CD8-positive, alpha-beta memory T cell (primary cell): ENCODE results near the gene RNF10. TPM values are rescaled to one million over a fixed set of nuclear protein-coding genes. Genes with fewer than 3 reads are reported as not detected.
"Not testable (repeated sequence)": the region's sequence is repeated elsewhere in the genome, so short reads cannot be mapped to it uniquely, and the experiment has no call there.

Experiments
- CTCF ChIA-PET: fragments of 350-600 bp; sonication (Branson Sonifier 250); formaldehyde crosslinking; loops from one replicate; lab custom pipeline; 2021; ENCODE audit warnings: antibody characterized with exemption; lab: Charles Lee
- POLR2A ChIA-PET: fragments of 350-600 bp; sonication (Branson Sonifier 250); formaldehyde crosslinking; loops from one replicate; lab custom pipeline; 2021; ENCODE audit warnings: antibody characterized with exemption; lab: Charles Lee
- DNase-seq, 5 donors: peaks; one replicate each; pipeline versions ENCODE4 v3.0.0 to v3.0.0-alpha.2; 2020 to 2022; ENCODE audit warnings: mixed read lengths in 1 of 5
- H3K27ac ChIP-seq: one replicate; pipeline ENCODE4 v1.7.0; 2013; ENCODE audit warnings: low read depth, mild to moderate bottlenecking, low read length, moderate library complexity
- H3K27me3 ChIP-seq: 2 replicates; pipeline ENCODE4 v1.7.0; 2013; ENCODE audit warnings: low read length, mild to moderate bottlenecking; ENCODE audit not compliant: insufficient read depth, poor library complexity, severe bottlenecking
- H3K36me3 ChIP-seq: 2 replicates; pipeline ENCODE4 v1.7.0; 2013; ENCODE audit warnings: mild to moderate bottlenecking, low read length, moderate library complexity; ENCODE audit not compliant: insufficient read depth
- H3K4me1 ChIP-seq: 2 replicates; pipeline ENCODE4 v1.7.0; 2013; ENCODE audit warnings: mild to moderate bottlenecking, low read length, moderate library complexity; ENCODE audit not compliant: insufficient read depth
- H3K4me3 ChIP-seq: 2 replicates; pipeline ENCODE4 v1.7.0; 2013; ENCODE audit warnings: mild to moderate bottlenecking, low read length
- H3K9me3 ChIP-seq: 2 replicates; pipeline ENCODE4 v1.7.0; 2013; ENCODE audit warnings: mild to moderate bottlenecking, low read length
- H3K27ac Mint-ChIP-seq, 8 donors: one replicate each; pipeline ENCODE4 v1.8.0; 2020 to 2021; ENCODE audit warnings: mixed read lengths in 8 of 8, mild to moderate bottlenecking in 6 of 8, inconsistent platforms in 3 of 8, moderate library complexity in 3 of 8
- H3K27me3 Mint-ChIP-seq, 2 donors: one replicate each; pipeline ENCODE4 v1.8.0; 2020 to 2021; ENCODE audit warnings: mixed read lengths in 2 of 2, mild to moderate bottlenecking in 1 of 2, moderate library complexity in 1 of 2
- H3K36me3 Mint-ChIP-seq, 3 donors: one replicate each; pipeline ENCODE4 v1.8.0; 2020 to 2021; ENCODE audit warnings: mixed read lengths in 3 of 3, inconsistent platforms in 1 of 3, mild to moderate bottlenecking in 1 of 3
- H3K4me1 Mint-ChIP-seq, 3 donors: one replicate each; pipeline ENCODE4 v1.8.0; 2020 to 2021; ENCODE audit warnings: mixed read lengths in 3 of 3, inconsistent platforms in 1 of 3, mild to moderate bottlenecking in 1 of 3
- H3K4me3 Mint-ChIP-seq, 7 donors: one replicate each; pipeline ENCODE4 v1.8.0; 2020 to 2021; ENCODE audit warnings: mixed read lengths in 7 of 7, mild to moderate bottlenecking in 6 of 7, moderate library complexity in 4 of 7, inconsistent platforms in 2 of 7
- H3K9me3 Mint-ChIP-seq, 5 donors: one replicate each; pipeline ENCODE4 v1.8.0; 2020 to 2022; ENCODE audit warnings: mixed read lengths in 5 of 5, mild to moderate bottlenecking in 3 of 5, moderate library complexity in 2 of 5, inconsistent platforms in 1 of 5
- polyA plus RNA-seq: library from polyadenylated mRNA; unstranded; fragments of 300-500 nt; fragmentation: Illumina TruSeq; gene quantifications from one replicate; pipeline ENCODE4 v1.2.3, GENCODE V29; 2021
- total RNA-seq, 2 experiments: library from RNA; stranded (reverse); gene quantifications; one replicate each; pipeline ENCODE4 v1.2.3, GENCODE V29; 2021

The RNF10 gene
- total and polyA plus RNA-seq, 3 experiments from 2014 or later = 134 to 205 (median 173) TPM

- DNase-seq = no peak
- H3K9me3 Mint-ChIP-seq = no peaks in the 10 kb centered on the region
- Histone ChIP-seq H3K27ac (no peak overlapping the region), H3K4me1 (no peaks in the 10 kb centered on the region), H3K9me3 (no peaks in the 10 kb centered on the region), H3K4me3 (no peak overlapping the region), H3K36me3 (no peaks in the 10 kb centered on the region), H3K27me3 (no peaks in the 10 kb centered on the region)
- H3K36me3 Mint-ChIP-seq = no peaks in the 10 kb centered on the region
- H3K4me1 Mint-ChIP-seq = no peaks in the 10 kb centered on the region
- POLR2A ChIA-PET = no interaction called here
- H3K27ac Mint-ChIP-seq = no peak overlapping the region
- CTCF ChIA-PET = interaction anchor here (2.6 to 2.7 kb wide), 2 partner anchors 58 to 381 kb away, joined by 6 to 12 read pairs; no protein-coding TSS in a partner anchor
- H3K4me3 Mint-ChIP-seq = no peak overlapping the region
- H3K27me3 Mint-ChIP-seq = peaks cover 2 to 5% of the 10 kb centered on the region in 2 donors
Measured at GRCh38 chr12:120590741-120591407, 56.7 kb downstream of the RNF10 start.

- POLR2A ChIA-PET = no interaction called here
- CTCF ChIA-PET = no interaction called here
- Mint-ChIP-seq H3K4me3 (no peak overlapping the region), H3K36me3 (no peaks in the 10 kb centered on the region), H3K27me3 (peaks cover 4 to 6% of the 10 kb centered on the region in 2 donors), H3K27ac (no peak overlapping the region), H3K9me3 (no peaks in the 10 kb centered on the region), H3K4me1 (no peaks in the 10 kb centered on the region)
- H3K4me3 ChIP-seq = no peak overlapping the region
- H3K4me1 ChIP-seq = no peaks in the 10 kb centered on the region
- no peak for DNase-seq
- H3K9me3 ChIP-seq = no peaks in the 10 kb centered on the region
- no peaks in the 10 kb centered on the region for H3K27me3 ChIP-seq
- H3K36me3 ChIP-seq = no peaks in the 10 kb centered on the region
- H3K27ac ChIP-seq = no peak overlapping the region
Measured at GRCh38 chr12:120592121-120593049, 58.2 kb downstream of the RNF10 start.

- Mint-ChIP-seq H3K9me3 (no peaks in the 10 kb centered on the region), H3K4me1 (no peaks in the 10 kb centered on the region), H3K4me3 (no peak overlapping the region), H3K27ac (no peak overlapping the region), H3K27me3 (peaks cover 9 to 30% of the 10 kb centered on the region in 2 donors), H3K36me3 (peaks cover 0 to 3% (median 0%) of the 10 kb centered on the region in 3 donors)
- Histone ChIP-seq H3K4me3 (no peak overlapping the region), H3K9me3 (no peaks in the 10 kb centered on the region), H3K4me1 (no peaks in the 10 kb centered on the region), H3K27me3 (no peaks in the 10 kb centered on the region), H3K27ac (no peak overlapping the region), H3K36me3 (no peaks in the 10 kb centered on the region)
- ChIA-PET CTCF (no interaction called here), POLR2A (no interaction called here)
- DNase-seq = no peak
Measured at GRCh38 chr12:120596901-120597300, 62.7 kb downstream of the RNF10 start.

GRCh38 chr12:120597861-120598260 is 63.7 kb downstream of the RNF10 start:
- peaks cover 11 to 36% of the 10 kb centered on the region in 2 donors for H3K27me3 Mint-ChIP-seq
- no peaks in the 10 kb centered on the region for H3K9me3 ChIP-seq
- no peak overlapping the region for H3K27ac ChIP-seq
- H3K9me3 Mint-ChIP-seq = no peaks in the 10 kb centered on the region
- no peak overlapping the region for H3K27ac Mint-ChIP-seq
- no peak overlapping the region for H3K4me3 ChIP-seq
- no peaks in the 10 kb centered on the region for H3K4me1 ChIP-seq
- H3K4me3 Mint-ChIP-seq = no peak overlapping the region
- peaks cover 0 to 3% (median 0%) of the 10 kb centered on the region in 3 donors for H3K36me3 Mint-ChIP-seq
- POLR2A ChIA-PET = no interaction called here
- CTCF ChIA-PET = no interaction called here
- H3K36me3 ChIP-seq = no peaks in the 10 kb centered on the region
- DNase-seq = no peak
- no peaks in the 10 kb centered on the region for H3K4me1 Mint-ChIP-seq
- H3K27me3 ChIP-seq = no peaks in the 10 kb centered on the region

DNA sequence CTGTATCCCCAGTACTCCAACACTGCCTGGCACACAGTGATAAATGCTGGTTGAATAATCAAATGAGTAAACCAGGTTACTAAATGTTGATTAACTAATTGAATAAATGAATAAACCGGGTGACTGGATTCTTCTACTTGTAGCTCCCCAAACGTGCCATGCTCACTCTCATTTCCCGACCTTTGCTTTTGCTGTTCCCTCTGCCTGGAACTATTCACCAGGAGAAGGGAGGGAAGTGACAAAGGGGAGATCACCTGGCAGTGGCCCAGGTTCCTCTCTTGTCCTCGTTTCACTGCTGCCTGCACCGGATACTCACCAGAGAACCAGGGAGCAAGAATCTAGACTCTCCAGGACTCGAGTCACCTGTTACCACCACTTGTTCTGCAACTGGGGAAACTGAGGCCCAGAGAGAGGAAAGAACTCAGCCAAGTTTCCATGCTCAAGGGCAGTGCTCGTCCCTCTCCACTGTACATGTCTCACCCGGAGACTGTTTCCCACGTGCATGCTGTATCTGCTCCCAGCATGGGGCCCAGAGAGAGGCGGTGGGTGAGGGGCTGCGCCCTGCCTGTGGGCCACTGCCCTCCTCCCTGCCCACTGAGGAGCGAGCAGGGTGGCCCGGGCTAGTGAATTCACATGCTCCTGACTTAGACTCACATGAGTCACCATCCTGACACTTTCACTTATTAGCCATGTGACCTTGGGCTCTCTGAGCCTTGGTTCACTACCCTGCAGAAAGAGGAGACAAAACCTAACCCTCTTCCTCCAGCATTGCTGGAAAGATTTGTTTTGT is 64.7 kb downstream of the RNF10 start:
- Mint-ChIP-seq H3K27me3 (peaks cover 11 to 36% of the 10 kb centered on the region in 2 donors), H3K36me3 (peaks cover 0 to 3% (median 0%) of the 10 kb centered on the region in 3 donors), H3K4me1 (no peaks in the 10 kb centered on the region), H3K27ac (no peak overlapping the region), H3K9me3 (no peaks in the 10 kb centered on the region), H3K4me3 (no peak overlapping the region)
- CTCF ChIA-PET = no interaction called here
- H3K27ac ChIP-seq = no peak overlapping the region
- POLR2A ChIA-PET = no interaction called here
- no peak overlapping the region for H3K4me3 ChIP-seq
- no peaks in the 10 kb centered on the region for H3K9me3 ChIP-seq
- H3K4me1 ChIP-seq = no peaks in the 10 kb centered on the region
- no peaks in the 10 kb centered on the region for H3K36me3 ChIP-seq
- no peak for DNase-seq
- H3K27me3 ChIP-seq = no peaks in the 10 kb centered on the region

DNA sequence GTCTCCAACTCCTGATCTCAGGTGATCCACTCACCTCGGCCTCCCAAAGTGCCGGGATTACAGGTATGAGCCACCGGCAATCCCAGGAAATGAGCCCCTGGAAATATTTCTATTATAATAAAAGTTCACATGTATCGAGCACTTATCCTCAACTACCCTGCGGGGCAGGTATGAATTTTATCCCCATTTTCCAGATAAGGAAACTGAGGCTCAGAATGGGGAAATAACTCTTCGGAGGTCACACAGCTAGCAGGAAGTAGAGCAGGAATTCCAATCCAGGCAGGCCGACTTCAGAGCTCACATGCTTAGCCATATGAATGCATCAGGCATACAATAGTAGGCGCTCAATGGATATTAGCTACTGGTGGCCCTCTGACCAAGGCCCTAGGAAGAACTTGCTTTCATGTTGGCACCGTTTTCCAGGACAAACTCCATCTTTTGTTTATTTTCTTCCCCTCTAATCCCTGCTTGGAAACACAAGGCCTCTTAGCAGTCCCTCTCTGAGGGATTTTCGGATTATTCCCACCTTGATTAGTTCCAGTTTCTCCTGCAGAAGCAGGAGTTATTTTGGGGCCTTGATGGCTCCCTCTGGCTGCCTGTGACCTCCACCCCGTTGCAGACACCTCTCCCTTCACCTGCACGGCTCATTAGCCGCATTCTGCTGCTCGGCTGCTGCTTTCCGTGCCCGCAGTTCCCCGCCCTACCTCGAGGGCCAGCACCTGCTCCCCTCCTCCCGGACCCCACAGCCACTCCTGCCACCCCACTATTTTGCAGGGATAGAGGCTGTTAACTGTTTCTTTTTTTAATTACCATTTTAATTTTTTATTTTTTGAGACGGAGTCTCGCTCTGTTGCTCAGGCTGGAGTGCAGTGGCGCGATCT is 65.8 kb downstream of the RNF10 start:
- H3K27me3 ChIP-seq = no peaks in the 10 kb centered on the region
- peaks cover 0 to 3% (median 0%) of the 10 kb centered on the region in 3 donors for H3K36me3 Mint-ChIP-seq
- H3K9me3 ChIP-seq = no peaks in the 10 kb centered on the region
- H3K9me3 Mint-ChIP-seq = no peaks in the 10 kb centered on the region
- no peaks in the 10 kb centered on the region for H3K4me1 ChIP-seq
- H3K4me1 Mint-ChIP-seq = no peaks in the 10 kb centered on the region
- ChIA-PET CTCF (no interaction called here), POLR2A (no interaction called here)
- no peak overlapping the region for H3K4me3 Mint-ChIP-seq
- H3K27ac Mint-ChIP-seq = no peak overlapping the region
- H3K4me3 ChIP-seq = no peak overlapping the region
- DNase-seq = no peak
- no peak overlapping the region for H3K27ac ChIP-seq
- peaks cover 6 to 36% of the 10 kb centered on the region in 2 donors for H3K27me3 Mint-ChIP-seq
- no peaks in the 10 kb centered on the region for H3K36me3 ChIP-seq

GRCh38 chr12:120602416-120602815 is 68.3 kb downstream of the RNF10 start:
- H3K9me3 Mint-ChIP-seq, DNase-seq, H3K9me3 ChIP-seq, H3K27ac Mint-ChIP-seq, H3K4me3 ChIP-seq, H3K4me1 ChIP-seq, H3K4me3 Mint-ChIP-seq, H3K36me3 ChIP-seq, H3K36me3 Mint-ChIP-seq, H3K4me1 Mint-ChIP-seq, H3K27me3 ChIP-seq, H3K27ac ChIP-seq: not testable (repeated sequence)
- ChIA-PET POLR2A (interaction anchor here (0.6 kb wide), 1 partner anchor 28 kb away, joined by 3 read pairs; no protein-coding TSS in a partner anchor), CTCF (interaction anchor here (2.0 kb wide), 1 partner anchor 47 kb away, joined by 8 read pairs; no protein-coding TSS in a partner anchor)
- peaks cover 6 to 32% of the 10 kb centered on the region in 2 donors for H3K27me3 Mint-ChIP-seq
